ENCODE results near the gene POLDIP2. TPM values are rescaled to one million over a fixed set of nuclear protein-coding genes. Genes with fewer than 3 reads are reported as not detected.

Gene POLDIP2
- total and polyA plus RNA-seq, 10 of the 15 experiments (the other 5 are each of a cell fraction or from before 2014, with no cell fraction given) = 22.8 to 196 (median 121) TPM

DNA sequence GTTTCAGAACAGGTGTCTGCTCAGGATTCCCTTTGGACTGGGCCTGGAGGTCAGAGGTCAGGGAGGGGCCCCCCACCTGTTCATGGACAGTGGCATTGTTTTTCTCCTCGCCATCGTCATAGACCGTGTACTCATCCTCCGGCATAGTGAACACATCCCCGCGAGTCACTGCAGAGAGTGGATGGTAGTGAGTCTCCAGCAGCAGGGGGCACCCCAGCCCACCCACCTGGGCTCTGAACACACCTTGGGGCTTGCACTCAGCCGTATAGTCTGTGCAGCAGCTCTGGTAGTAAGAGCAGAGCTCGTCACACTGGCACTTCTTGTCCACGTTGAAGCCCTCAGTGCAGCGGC lies 12.3 kb upstream of the POLDIP2 start:
- H4K20me1 ChIP-seq (ENCODE audit: control insufficient read depth, insufficient read depth) = peaks cover 3% of the 10 kb centered on the region; the same call in 1 of the 2 replicates
- ChIA-PET POLR2A (interaction anchor here (1.2 to 2.1 kb wide), 2 partner anchors 12 to 239 kb away, joined by 3 to 8 read pairs; partner anchors contain the start of gene POLDIP2), CTCF (interaction anchor here (1.2 kb wide), 1 partner anchor 47 kb away, joined by 4 read pairs; no protein-coding TSS in a partner anchor), RAD21 (ENCODE audit: unreplicated experiment) (no interaction called here), SMC1A (ENCODE audit: uncharacterized antibody, unreplicated experiment) (interaction anchor here (1.2 kb wide), 1 partner anchor 114 kb away, joined by 3 read pairs; no protein-coding TSS in a partner anchor)
- peaks cover 2% of the 10 kb centered on the region; the same call in 1 of the 2 replicates for H3K79me2 ChIP-seq (ENCODE audit: control insufficient read depth, insufficient read depth, low read length)
- no peaks in the 10 kb centered on the region for H3K27me3 ChIP-seq (replicated peaks in 1 of 2; ENCODE audit: control insufficient read depth in 2 of 2, insufficient read depth in 2 of 2, low read length in 1 of 2)
- no peak for DNase-seq (ENCODE audit: low read depth, low spot score)
- no peak for ATAC-seq
- no peak overlapping the region for H3K9ac ChIP-seq (ENCODE audit: control insufficient read depth, insufficient read depth, low read length)
- no TSS peak for BruUV-seq (replicated peaks)
- no peak overlapping the region for H3K4me3 ChIP-seq
- H3K36me3 ChIP-seq (ENCODE audit: control insufficient read depth in 2 of 2, insufficient read depth in 2 of 2, low read length in 1 of 2) = no peaks in the 10 kb centered on the region
- H3K9me3 ChIP-seq (replicated peaks; ENCODE audit: control insufficient read depth, insufficient read depth, low read length) = no peaks in the 10 kb centered on the region
- no peak for TF ChIP-seq POLR2AphosphoS5 (IDR thresholded peaks at IDR 0.05; ENCODE audit: low read length)
- TF ChIP-seq, protein P1, sequence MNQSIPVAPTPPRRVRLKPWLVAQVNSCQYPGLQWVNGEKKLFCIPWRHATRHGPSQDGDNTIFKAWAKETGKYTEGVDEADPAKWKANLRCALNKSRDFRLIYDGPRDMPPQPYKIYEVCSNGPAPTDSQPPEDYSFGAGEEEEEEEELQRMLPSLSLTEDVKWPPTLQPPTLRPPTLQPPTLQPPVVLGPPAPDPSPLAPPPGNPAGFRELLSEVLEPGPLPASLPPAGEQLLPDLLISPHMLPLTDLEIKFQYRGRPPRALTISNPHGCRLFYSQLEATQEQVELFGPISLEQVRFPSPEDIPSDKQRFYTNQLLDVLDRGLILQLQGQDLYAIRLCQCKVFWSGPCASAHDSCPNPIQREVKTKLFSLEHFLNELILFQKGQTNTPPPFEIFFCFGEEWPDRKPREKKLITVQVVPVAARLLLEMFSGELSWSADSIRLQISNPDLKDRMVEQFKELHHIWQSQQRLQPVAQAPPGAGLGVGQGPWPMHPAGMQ (IDR thresholded peaks at IDR 0.05; ENCODE audit: borderline replicate concordance) = no peak
- TF ChIP-seq BHLHE40 (IDR thresholded peaks at IDR 0.05; ENCODE audit: borderline replicate concordance in 1 of 2, low read depth in 2 of 2, low read length in 1 of 2) = no peak
- TF ChIP-seq BMI1 (IDR thresholded peaks at IDR 0.05; ENCODE audit: borderline replicate concordance) = no peak
- no peak for TF ChIP-seq SMAD1 (IDR thresholded peaks at IDR 0.05; ENCODE audit: low read depth, partially characterized antibody)
- TF ChIP-seq, protein P2, sequence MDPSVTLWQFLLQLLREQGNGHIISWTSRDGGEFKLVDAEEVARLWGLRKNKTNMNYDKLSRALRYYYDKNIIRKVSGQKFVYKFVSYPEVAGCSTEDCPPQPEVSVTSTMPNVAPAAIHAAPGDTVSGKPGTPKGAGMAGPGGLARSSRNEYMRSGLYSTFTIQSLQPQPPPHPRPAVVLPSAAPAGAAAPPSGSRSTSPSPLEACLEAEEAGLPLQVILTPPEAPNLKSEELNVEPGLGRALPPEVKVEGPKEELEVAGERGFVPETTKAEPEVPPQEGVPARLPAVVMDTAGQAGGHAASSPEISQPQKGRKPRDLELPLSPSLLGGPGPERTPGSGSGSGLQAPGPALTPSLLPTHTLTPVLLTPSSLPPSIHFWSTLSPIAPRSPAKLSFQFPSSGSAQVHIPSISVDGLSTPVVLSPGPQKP (IDR thresholded peaks at IDR 0.05; ENCODE audit: low read depth, low read length) = no peak
- no peak for TF ChIP-seq SMAD5 (IDR thresholded peaks at IDR 0.05; ENCODE audit: low read depth)
- TF ChIP-seq HDAC2 (IDR thresholded peaks at IDR 0.05) = no peak
- TF ChIP-seq KLF5 (IDR thresholded peaks at IDR 0.05; ENCODE audit: partially characterized antibody) = no peak
- no peak for TF ChIP-seq NFXL1 (IDR thresholded peaks at IDR 0.05; ENCODE audit: borderline replicate concordance)
- TF ChIP-seq, protein P3, sequence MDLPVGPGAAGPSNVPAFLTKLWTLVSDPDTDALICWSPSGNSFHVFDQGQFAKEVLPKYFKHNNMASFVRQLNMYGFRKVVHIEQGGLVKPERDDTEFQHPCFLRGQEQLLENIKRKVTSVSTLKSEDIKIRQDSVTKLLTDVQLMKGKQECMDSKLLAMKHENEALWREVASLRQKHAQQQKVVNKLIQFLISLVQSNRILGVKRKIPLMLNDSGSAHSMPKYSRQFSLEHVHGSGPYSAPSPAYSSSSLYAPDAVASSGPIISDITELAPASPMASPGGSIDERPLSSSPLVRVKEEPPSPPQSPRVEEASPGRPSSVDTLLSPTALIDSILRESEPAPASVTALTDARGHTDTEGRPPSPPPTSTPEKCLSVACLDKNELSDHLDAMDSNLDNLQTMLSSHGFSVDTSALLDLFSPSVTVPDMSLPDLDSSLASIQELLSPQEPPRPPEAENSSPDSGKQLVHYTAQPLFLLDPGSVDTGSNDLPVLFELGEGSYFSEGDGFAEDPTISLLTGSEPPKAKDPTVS (IDR thresholded peaks at IDR 0.05; ENCODE audit: low read depth, low read length) = no peak
- no peak for TF ChIP-seq MTA3 (IDR thresholded peaks at IDR 0.05; ENCODE audit: borderline replicate concordance, low read length)
- TF ChIP-seq CREM (IDR thresholded peaks at IDR 0.05; ENCODE audit: low read depth) = no peak
- WGBS (ENCODE audit: insufficient coverage, insufficient replicate concordance, low lambda C conversion rate, missing lambda C conversion rate) = 96% methylated on average over 9 of the region's 10 CpGs
- intact Hi-C loops (cut with micrococcal nuclease; ENCODE audit: unreplicated experiment) = loop anchor here (10.0 kb wide), 2 partner anchors 65 to 175 kb away; no protein-coding TSS in a partner anchor
- no peak for FAIRE-seq
- in situ Hi-C loops (cut with MboI) = loop anchor here (10.0 kb wide), 1 partner anchor 175 kb away; no protein-coding TSS in a partner anchor
- H3K4me2 ChIP-seq (ENCODE audit: control insufficient read depth, insufficient read depth) = no peak overlapping the region
- peaks cover 7% of the 10 kb centered on the region for H3K4me1 ChIP-seq (ENCODE audit: control insufficient read depth, insufficient read depth, low read length)
- H2AFZ ChIP-seq (ENCODE audit: control insufficient read depth, low read depth, low read length) = no peak overlapping the region
- no peak overlapping the region for H3K27ac ChIP-seq (ENCODE audit: control insufficient read depth, insufficient read depth)

All from GM12878 (cell line).